Transverse colon (tissue), 4 donors: Measurements from ENCODE around the gene CEACAM1.

Experiments used
- CTCF ChIP-seq, 5 experiments: fragments of 200-600 bp in 3 of 5; fragments of 450-650 bp in 2 of 5; sonication (generic) in 3 of 5; IDR thresholded peaks; 1 replicate in 2 of 5; 2 replicates in 3 of 5; pipeline ENCODE4 v1.5.1; 2016 to 2017; ENCODE audit warnings: antibody characterized with exemption in 5 of 5, inconsistent platforms in 3 of 5, mild to moderate bottlenecking in 2 of 5, moderate library complexity in 1 of 5
- EP300 ChIP-seq: sonication (generic); formaldehyde crosslinking; IDR thresholded peaks from one replicate; pipeline ENCODE4 v1.6.1; 2017; ENCODE audit warnings: antibody characterized with exemption, low read depth
- POLR2A ChIP-seq: fragments of 450-650 bp; IDR thresholded peaks from one replicate; pipeline ENCODE4 v1.6.1; 2016; ENCODE audit warnings: antibody characterized with exemption, mild to moderate bottlenecking, moderate library complexity
- POLR2AphosphoS5 ChIP-seq, 3 donors: sonication (generic); formaldehyde crosslinking; IDR thresholded peaks; one replicate each; pipeline ENCODE4 v1.6.1; 2016; ENCODE audit warnings: antibody characterized with exemption in 3 of 3

DNA sequence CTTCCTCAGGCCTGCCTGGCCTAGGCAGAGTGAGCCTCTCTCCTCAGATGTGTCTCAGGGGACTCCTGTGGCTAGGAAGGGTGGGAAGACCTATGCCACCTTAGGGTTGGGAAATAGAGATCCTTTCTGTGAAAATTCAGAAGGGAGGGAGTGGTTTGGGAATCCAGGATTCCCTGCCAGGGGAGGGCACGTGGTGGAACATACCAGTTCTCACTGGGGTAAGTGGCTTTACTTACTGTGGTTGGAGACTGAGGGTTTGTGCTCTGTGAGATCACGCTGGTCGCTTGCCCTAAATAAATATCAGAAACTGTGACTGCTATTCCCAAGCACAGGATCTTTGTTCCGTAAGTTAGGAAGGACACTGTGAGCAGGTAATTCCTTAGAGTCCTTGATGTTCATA, 16.9 kb downstream of the CEACAM1 start:
- TF ChIP-seq CTCF (IDR thresholded peaks at IDR 0.05) (no peak), POLR2A (no peak), EP300 (no peak), POLR2AphosphoS5 (IDR thresholded peaks at IDR 0.05) (no peak)
